Activated CD8-positive, alpha-beta memory T cell treated with anti-CD3 and anti-CD28 coated beads for 24 hours (primary cell): ENCODE measurements around the gene EP300.
"Not testable (repeated sequence)": the region's sequence is repeated elsewhere in the genome, so short reads cannot be mapped to it uniquely, and the experiment has no call there.

Experiments used
- DNase-seq: peaks from one replicate; pipeline ENCODE4 v3.0.0-alpha.2; 2020

Gene EP300

DNA sequence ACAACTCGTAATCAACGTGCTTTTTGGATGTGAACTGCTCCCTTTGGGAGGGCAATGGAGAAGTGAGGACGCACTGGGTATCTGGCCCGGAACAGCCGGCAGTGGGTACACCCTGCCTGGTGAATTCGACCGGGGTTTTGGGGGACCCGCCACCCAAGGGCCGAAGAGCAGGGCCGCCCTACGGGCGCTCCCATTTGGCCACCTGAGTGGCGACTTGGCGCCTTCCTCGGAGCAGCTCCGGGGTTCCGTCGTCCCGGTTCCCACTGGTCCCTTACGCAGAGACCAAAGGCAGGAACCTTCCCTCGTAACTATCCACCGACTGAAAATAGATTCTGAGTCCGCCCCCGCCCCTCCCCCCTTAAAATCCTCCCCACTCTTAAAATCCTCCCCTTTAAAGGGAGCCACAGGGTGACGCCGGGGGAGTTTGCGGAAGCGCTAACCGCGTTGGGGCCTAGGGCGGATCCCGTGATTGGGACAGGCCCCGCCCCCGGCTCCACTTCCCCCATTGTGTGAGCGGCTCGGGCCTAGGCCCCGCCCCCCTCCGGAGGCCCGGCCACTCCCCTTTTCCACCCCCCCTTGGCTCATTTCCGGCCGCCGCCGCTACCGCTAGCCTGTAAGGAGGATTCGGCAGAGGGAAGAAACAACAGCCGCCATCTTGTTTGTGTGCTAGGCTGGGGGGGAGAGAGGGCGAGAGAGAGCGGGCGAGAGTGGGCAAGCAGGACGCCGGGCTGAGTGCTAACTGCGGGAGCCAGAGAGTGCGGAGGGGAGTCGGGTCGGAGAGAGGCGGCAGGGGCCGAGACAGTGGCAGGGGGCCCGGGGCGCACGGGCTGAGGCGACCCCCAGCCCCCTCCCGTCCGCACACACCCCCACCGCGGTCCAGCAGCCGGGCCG lies 1.0 kb upstream of the EP300 start:
- peak; percentile 99 for DNase-seq

GRCh38 chr22:41092847-41093411 lies 537 bp downstream of the EP300 start:
- DNase-seq = no peak

DNA sequence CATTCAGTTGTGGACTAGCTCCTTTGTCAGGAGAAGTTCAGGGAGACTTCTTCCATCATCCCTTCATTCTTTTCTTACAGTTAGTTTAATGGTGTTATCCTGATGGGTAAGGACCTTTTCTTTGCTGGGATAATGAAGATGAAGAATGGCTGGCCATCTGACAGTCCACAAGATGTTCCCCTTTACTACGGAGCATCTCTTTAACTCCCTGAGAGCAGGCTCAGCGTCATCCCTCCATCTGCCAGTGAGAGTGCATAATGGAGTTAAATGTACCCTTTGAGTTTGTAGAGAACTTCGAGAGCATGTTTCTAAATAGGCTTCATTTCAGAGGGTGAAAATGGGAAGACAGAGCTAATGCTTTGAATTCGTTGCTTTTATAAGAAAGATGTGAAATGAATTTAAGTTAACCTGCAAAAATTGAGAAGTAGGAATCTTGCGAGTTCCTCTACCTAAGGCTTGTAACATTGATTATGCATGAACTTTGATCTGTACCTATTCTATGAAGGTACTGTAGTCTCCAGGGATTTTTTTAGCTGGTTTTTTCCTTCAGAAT lies 1.7 kb downstream of the EP300 start:
- DNase-seq = no peak

- no peak for DNase-seq
Measured at GRCh38 chr22:41096391-41096790, 4.0 kb downstream of the EP300 start.

GRCh38 chr22:41096841-41097240 lies 4.4 kb downstream of the EP300 start:
- DNase-seq = no peak

DNA sequence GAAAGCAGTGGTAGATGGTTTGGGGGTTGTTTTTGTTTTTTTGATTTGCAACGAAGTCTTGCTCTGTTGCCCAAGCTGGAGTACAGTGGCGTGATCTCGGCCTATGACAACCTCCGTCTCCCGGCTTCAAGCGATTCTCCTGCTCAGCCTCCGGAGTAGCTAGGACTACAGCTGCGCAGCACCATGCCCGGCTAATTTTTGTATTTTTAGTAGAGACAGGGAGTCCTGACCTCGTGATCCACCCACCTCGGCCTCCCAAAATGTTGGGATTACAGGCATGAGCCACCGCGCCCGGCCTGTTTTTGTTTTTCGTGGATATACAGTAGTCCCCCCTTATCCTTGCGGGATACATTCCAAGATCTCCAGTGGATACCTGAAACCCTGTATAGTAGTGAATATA lies 6.6 kb downstream of the EP300 start:
- no peak for DNase-seq

- no peak for DNase-seq
Measured at GRCh38 chr22:41106122-41106968, 14.0 kb downstream of the EP300 start.

DNA sequence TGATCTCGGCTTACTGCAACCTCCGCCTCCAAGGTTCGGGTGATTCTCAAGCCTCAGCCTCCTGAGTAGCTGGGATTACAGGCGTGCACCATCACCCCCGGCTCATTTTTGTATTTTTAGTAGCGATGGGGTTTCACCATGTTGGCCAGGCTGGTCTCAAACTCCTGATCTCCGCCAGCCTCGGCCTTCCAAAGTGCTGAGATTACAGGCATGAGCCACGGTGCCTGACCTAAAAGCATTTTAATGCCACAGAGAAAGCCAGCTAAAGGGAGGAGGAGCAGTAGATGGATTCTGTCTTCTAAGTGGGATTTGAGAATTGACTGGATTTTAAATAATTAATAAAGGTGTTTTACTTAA lies 14.6 kb downstream of the EP300 start:
- DNase-seq = not testable (repeated sequence)

DNA sequence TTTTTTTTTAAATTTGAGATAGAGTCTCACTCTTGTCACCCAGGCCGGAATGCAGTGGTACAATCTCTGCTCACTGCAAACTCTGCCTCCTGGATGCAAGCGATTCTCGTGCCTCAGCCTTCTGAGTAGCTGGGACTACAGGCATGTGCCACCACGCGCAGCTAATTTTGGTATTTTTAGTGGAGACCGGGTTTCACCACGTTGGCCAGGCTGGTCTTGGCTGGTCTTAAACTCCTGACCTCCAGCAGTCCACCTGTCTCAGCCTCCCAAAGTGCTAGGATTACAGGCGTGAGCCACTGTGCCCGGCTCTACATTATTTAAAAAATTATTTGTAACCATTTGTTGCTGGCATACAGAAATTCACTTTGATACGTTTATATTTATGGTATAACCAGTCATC lies 18.6 kb downstream of the EP300 start:
- DNase-seq = no peak

GRCh38 chr22:41116342-41116741 lies 23.9 kb downstream of the EP300 start:
- no peak for DNase-seq

DNA sequence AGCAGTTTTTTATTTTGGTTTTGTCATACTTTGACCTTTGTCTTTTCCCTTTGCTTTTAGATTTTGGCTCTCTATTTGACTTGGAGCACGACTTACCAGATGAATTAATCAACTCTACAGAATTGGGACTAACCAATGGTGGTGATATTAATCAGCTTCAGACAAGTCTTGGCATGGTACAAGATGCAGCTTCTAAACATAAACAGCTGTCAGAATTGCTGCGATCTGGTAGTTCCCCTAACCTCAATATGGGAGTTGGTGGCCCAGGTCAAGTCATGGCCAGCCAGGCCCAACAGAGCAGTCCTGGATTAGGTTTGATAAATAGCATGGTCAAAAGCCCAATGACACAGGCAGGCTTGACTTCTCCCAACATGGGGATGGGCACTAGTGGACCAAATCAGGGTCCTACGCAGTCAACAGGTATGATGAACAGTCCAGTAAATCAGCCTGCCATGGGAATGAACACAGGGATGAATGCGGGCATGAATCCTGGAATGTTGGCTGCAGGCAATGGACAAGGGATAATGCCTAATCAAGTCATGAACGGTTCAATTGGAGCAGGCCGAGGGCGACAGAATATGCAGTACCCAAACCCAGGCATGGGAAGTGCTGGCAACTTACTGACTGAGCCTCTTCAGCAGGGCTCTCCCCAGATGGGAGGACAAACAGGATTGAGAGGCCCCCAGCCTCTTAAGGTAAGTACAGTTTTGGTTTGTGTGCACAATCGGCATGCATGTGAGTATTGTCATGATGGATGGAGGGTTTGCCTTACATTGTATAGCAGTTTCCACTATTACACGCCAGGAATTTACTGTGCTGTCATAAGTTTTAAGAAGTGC lies 25.0 kb downstream of the EP300 start:
- no peak for DNase-seq

GRCh38 chr22:41123151-41123550 lies 30.8 kb downstream of the EP300 start:
- DNase-seq = no peak

DNA sequence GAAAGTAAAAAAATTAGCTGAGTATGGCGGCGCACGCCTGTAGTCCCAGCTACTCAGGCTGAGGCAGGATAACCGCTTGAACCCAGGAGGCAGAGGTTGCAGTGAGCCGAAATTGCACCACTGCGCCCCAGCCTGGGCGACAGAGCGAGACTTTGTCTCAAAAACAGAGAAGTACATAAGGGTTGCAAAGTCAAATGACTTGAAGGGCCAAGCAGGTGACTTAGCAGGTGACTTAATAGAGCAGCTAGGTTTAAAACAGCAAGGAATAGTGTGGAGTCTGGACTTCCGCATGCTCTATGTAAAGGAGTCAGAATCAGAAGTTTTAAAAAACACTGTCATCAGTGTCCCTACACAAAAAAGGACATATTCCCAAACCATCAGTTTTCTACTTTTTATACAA lies 31.7 kb downstream of the EP300 start:
- DNase-seq = no peak

DNA sequence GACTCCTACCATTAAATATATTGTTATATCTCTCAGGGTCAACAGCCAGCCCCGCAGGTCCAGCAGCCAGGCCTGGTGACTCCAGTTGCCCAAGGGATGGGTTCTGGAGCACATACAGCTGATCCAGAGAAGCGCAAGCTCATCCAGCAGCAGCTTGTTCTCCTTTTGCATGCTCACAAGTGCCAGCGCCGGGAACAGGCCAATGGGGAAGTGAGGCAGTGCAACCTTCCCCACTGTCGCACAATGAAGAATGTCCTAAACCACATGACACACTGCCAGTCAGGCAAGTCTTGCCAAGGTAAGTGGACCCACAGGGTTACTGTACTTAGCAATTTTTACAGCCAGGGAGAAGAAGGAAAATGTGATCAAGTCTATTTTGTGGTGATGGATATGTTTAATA lies 35.1 kb downstream of the EP300 start:
- no peak for DNase-seq

- DNase-seq = no peak
Measured at GRCh38 chr22:41128606-41129005, 36.2 kb downstream of the EP300 start.

GRCh38 chr22:41132550-41132949 lies 40.2 kb downstream of the EP300 start:
- DNase-seq = no peak

- DNase-seq = no peak
Measured at GRCh38 chr22:41140365-41140957, 48.1 kb downstream of the EP300 start.

- not testable (repeated sequence) for DNase-seq
Measured at GRCh38 chr22:41145921-41146320, 53.5 kb downstream of the EP300 start.

- DNase-seq = no peak
Measured at GRCh38 chr22:41146573-41146972, 54.2 kb downstream of the EP300 start.

DNA sequence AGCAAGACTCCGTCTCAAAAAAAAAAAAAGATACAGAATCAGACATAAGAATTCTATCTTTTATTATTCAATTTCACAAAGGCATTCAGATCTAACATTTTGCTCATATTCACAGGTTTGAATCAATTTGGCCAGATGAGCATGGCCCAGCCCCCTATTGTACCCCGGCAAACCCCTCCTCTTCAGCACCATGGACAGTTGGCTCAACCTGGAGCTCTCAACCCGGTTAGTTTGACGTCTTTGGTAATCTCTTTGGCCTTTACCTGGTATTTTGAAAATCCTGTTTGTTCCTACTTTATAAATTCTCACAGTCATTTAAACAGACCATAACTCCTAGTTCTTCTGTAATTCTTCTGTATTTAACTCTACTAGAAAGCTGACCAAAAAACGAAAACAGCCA lies 55.3 kb downstream of the EP300 start:
- DNase-seq = no peak

- DNase-seq = no peak
Measured at GRCh38 chr22:41152902-41153301, 60.5 kb downstream of the EP300 start.

DNA sequence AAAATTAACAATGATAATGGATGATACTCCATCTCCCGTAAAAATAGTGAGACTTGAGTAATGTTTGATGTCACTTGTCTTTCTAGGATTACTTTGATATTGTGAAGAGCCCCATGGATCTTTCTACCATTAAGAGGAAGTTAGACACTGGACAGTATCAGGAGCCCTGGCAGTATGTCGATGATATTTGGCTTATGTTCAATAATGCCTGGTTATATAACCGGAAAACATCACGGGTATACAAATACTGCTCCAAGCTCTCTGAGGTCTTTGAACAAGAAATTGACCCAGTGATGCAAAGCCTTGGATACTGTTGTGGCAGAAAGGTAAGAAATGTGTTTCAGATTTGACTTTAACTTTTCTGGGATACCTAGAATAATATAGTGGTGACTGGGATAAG lies 64.7 kb downstream of the EP300 start:
- no peak for DNase-seq
